Prostate gland (tissue), 2 donors: ENCODE results near the gene SPNS1. TPM values are rescaled to one million over a fixed set of nuclear protein-coding genes. Genes with fewer than 3 reads are reported as not detected.
A peak's percentile ranks its signal among the peaks of the same experiment; 100 is the strongest.
"Not testable (repeated sequence)": the region's sequence is repeated elsewhere in the genome, so short reads cannot be mapped to it uniquely, and the experiment has no call there.

Source experiments
- DNase-seq: peaks from one replicate; pipeline ENCODE4 v3.0.0-alpha.2; 2019; ENCODE audit warnings: low spot score
- H3K27ac ChIP-seq, 2 donors: fragments of 200-600 bp; sonication (generic); 2 replicates each; pipeline ENCODE4 v1.5.1; 2017 to 2019
- H3K27me3 ChIP-seq: fragments of 200-600 bp; sonication (generic); replicated peaks from 2 replicates; pipeline ENCODE4 v1.5.1; 2019; ENCODE audit not compliant: insufficient read depth
- H3K36me3 ChIP-seq, 2 donors: fragments of 200-600 bp; sonication (generic); 1 replicate in 1 of 2; 2 replicates in 1 of 2; pipeline versions ENCODE4 v1.5.1 to v1.8.1; 2017 to 2019
- H3K4me1 ChIP-seq: fragments of 200-600 bp; sonication (generic); replicated peaks from 2 replicates; pipeline ENCODE4 v1.5.1; 2019
- H3K4me3 ChIP-seq, 2 donors: fragments of 200-600 bp; sonication (generic); 2 replicates each; pipeline ENCODE4 v1.5.1; 2017 to 2019
- H3K9me3 ChIP-seq: fragments of 200-600 bp; sonication (generic); 2 replicates; pipeline ENCODE4 v1.5.1; 2017
- CTCF ChIP-seq, 4 experiments: fragments of 200-600 bp in 2 of 4; fragments of 450-650 bp in 2 of 4; sonication (generic) in 2 of 4; IDR thresholded peaks; 1 replicate in 3 of 4; 2 replicates in 1 of 4; pipeline ENCODE4 v1.5.1; 2016 to 2019; ENCODE audit warnings: antibody characterized with exemption in 4 of 4, mild to moderate bottlenecking in 2 of 4, moderate library complexity in 2 of 4
- POLR2A ChIP-seq: fragments of 450-650 bp; IDR thresholded peaks from one replicate; pipeline ENCODE4 v1.6.1; 2016; ENCODE audit warnings: antibody characterized with exemption, mild to moderate bottlenecking
- POLR2AphosphoS5 ChIP-seq: sonication (generic); formaldehyde crosslinking; IDR thresholded peaks from one replicate; pipeline ENCODE4 v1.6.1; 2017; ENCODE audit warnings: antibody characterized with exemption
- whole genome bisulfite sequencing: methylation state at CpG from one replicate; pipeline ENCODE4 v1.1.5; 2018; 5-methylcytosine and 5-hydroxymethylcytosine counted together
- intact Hi-C: fragments of 100-400 bp; cut with DNase I; formaldehyde crosslinking; loops from one replicate; pipeline ENCODE4 v1.14.2; 2022
- total RNA-seq, 2 donors: library from RNA; depleted of rRNA; stranded (reverse); fragments of >200 nt; gene quantifications; one replicate each; pipeline ENCODE4 v1.1.0, GENCODE V29; 2016

The SPNS1 gene
- total RNA-seq, 2 donors from 2014 or later: 14.8 to 57.4 TPM

- intact Hi-C loops: no loop called here
- no peak overlapping the region for H3K27ac ChIP-seq
- H3K4me3 ChIP-seq: no peak overlapping the region
- DNase-seq: no peak
- no peaks in the 10 kb centered on the region for H3K27me3 ChIP-seq
- no peak for TF ChIP-seq POLR2AphosphoS5
- TF ChIP-seq POLR2A: no peak
- no peak for TF ChIP-seq CTCF (IDR thresholded peaks at IDR 0.05)
- no peaks in the 10 kb centered on the region for H3K4me1 ChIP-seq
- WGBS: 90% methylated on average over 4 of the region's 4 CpGs
- H3K9me3 ChIP-seq: no peaks in the 10 kb centered on the region
- H3K36me3 ChIP-seq: no peaks in the 10 kb centered on the region
Observed at GRCh38 chr16:28967156-28967555, 7.4 kb upstream of the SPNS1 start.

- H3K9me3 ChIP-seq, intact Hi-C loops, H3K36me3 ChIP-seq, DNase-seq, H3K27me3 ChIP-seq, H3K27ac ChIP-seq, H3K4me1 ChIP-seq, H3K4me3 ChIP-seq: not testable (repeated sequence)
- WGBS: 96% methylated on average over 2 of the region's 2 CpGs
Observed at GRCh38 chr16:28969696-28970095, 4.9 kb upstream of the SPNS1 start.

GRCh38 chr16:28974007-28974436 is 556 bp upstream of the SPNS1 start:
- no peak for DNase-seq
- TF ChIP-seq POLR2A (no peak), CTCF (IDR thresholded peaks at IDR 0.05) (peak in 2 of 4 experiments; percentile 37 to 44)
- intact Hi-C loops: no loop called here
- Histone ChIP-seq H3K9me3 (no peaks in the 10 kb centered on the region), H3K4me1 (peaks cover 5% of the 10 kb centered on the region), H3K36me3 (no peaks in the 10 kb centered on the region), H3K4me3 (peak overlapping the region; percentile 75 to 77), H3K27me3 (no peaks in the 10 kb centered on the region), H3K27ac (peak overlapping the region; percentile 63 to 69)
- under 1% methylated on average over 17 of the region's 17 CpGs for WGBS

GRCh38 chr16:28975158-28975599 is 601 bp downstream of the SPNS1 start:
- H3K36me3 ChIP-seq: no peaks in the 10 kb centered on the region
- H3K9me3 ChIP-seq: no peaks in the 10 kb centered on the region
- intact Hi-C loops: no loop called here
- H3K4me1 ChIP-seq: peaks cover 5% of the 10 kb centered on the region
- TF ChIP-seq CTCF (IDR thresholded peaks at IDR 0.05) (no peak), POLR2A (no peak), POLR2AphosphoS5 (no peak)
- no peaks in the 10 kb centered on the region for H3K27me3 ChIP-seq
- peak overlapping the region; percentile 75 to 77 for H3K4me3 ChIP-seq
- peak overlapping the region; percentile 63 to 69 for H3K27ac ChIP-seq
- DNase-seq: no peak
- WGBS: 5% methylated on average over 30 of the region's 30 CpGs

GRCh38 chr16:28977703-28978662 is 3.4 kb downstream of the SPNS1 start:
- H3K36me3 ChIP-seq: no peaks in the 10 kb centered on the region
- intact Hi-C loops: no loop called here
- 76% methylated on average over 11 of the region's 11 CpGs for WGBS

GRCh38 chr16:28980330-28980729 is 5.8 kb downstream of the SPNS1 start:
- H3K4me3 ChIP-seq, intact Hi-C loops, H3K4me1 ChIP-seq, H3K9me3 ChIP-seq, H3K36me3 ChIP-seq, DNase-seq, H3K27me3 ChIP-seq, H3K27ac ChIP-seq: not testable (repeated sequence)
- 82% methylated on average over 7 of the region's 7 CpGs for WGBS

More at GRCh38 chr16:28977703-28978662, 3.4 kb downstream of the SPNS1 start:
- H3K4me3 ChIP-seq: no peak overlapping the region
- peaks cover 5% of the 10 kb centered on the region for H3K4me1 ChIP-seq
- H3K9me3 ChIP-seq: no peaks in the 10 kb centered on the region
- H3K27me3 ChIP-seq: no peaks in the 10 kb centered on the region
- peak in 3 of 4 experiments; percentile 13 to 40 (median 21) for TF ChIP-seq CTCF (IDR thresholded peaks at IDR 0.05)
- no peak for TF ChIP-seq POLR2AphosphoS5
- no peak for DNase-seq
- no peak overlapping the region for H3K27ac ChIP-seq
